GM12878 (cell line): Measurements from ENCODE around the gene ARMC2. TPM values are rescaled to one million over a fixed set of nuclear protein-coding genes. Genes with fewer than 3 reads are reported as not detected.

Experiments used
- ATAC-seq: fragments of 200-7000 bp; cut with Tn5 transposase; 3 replicates; pipeline ENCODE4 v1.9.1; 2020; ENCODE audit warnings: mild to moderate bottlenecking, moderate library complexity
- BruUV-seq: library from RNA; stranded (reverse); fragments of 400-500 nt; replicated peaks from 2 replicates; lab custom pipeline; 2021; lab: Mats Ljungman, UMichigan
- CTCF ChIA-PET: fragments of 300-600 bp; sonication (Branson Sonifier 250); formaldehyde crosslinking; extraction: SDS; loops from one replicate; lab custom pipeline; 2021; ENCODE audit warnings: inconsistent platforms; lab: Yijun Ruan, JAX
- POLR2A ChIA-PET: fragments of 350-600 bp; formaldehyde crosslinking; extraction: SDS; loops from one replicate; lab custom pipeline; 2021; ENCODE audit warnings: inconsistent platforms; lab: Charles Lee
- RAD21 ChIA-PET: fragments of 300-600 bp; sonication (Branson Sonifier 250); formaldehyde crosslinking; loops from one replicate; lab custom pipeline; 2023; ENCODE audit warnings: antibody characterized with exemption; ENCODE audit not compliant: unreplicated experiment; lab: Charles Lee
- SMC1A ChIA-PET: fragments of 300-600 bp; sonication (Branson Sonifier 250); formaldehyde crosslinking; loops from one replicate; lab custom pipeline; 2023; ENCODE audit not compliant: unreplicated experiment, uncharacterized antibody; lab: Charles Lee
- DNase-seq: peaks from one replicate; pipeline ENCODE4 v3.0.0-alpha.2; 2011; ENCODE audit warnings: low read depth, low spot score
- FAIRE-seq: peaks from 3 replicates; lab custom pipeline; 2011; peaks lifted over from hg19 to GRCh38; lab: Jason Lieb, UNC
- H2AFZ ChIP-seq: 2 replicates; pipeline ENCODE4 v1.6.0; 2011; ENCODE audit warnings: low read depth, low read length, control low read depth; ENCODE audit not compliant: control insufficient read depth
- H3K27ac ChIP-seq: 2 replicates; pipeline ENCODE4 v1.5.1; 2011; ENCODE audit warnings: control low read depth; ENCODE audit not compliant: control insufficient read depth, insufficient read depth
- H3K27me3 ChIP-seq, 2 experiments: replicated peaks in 1 of 2; 2 replicates each; pipeline versions ENCODE4 v1.6.0 to v1.6.1; 2011; ENCODE audit warnings: low read length in 1 of 2; ENCODE audit not compliant: control insufficient read depth in 2 of 2, insufficient read depth in 2 of 2
- H3K36me3 ChIP-seq, 2 experiments: 2 replicates each; pipeline ENCODE4 v1.5.1; 2011; ENCODE audit warnings: low read length in 1 of 2; ENCODE audit not compliant: control insufficient read depth in 2 of 2, insufficient read depth in 2 of 2
- H3K4me1 ChIP-seq: 2 replicates; pipeline ENCODE4 v1.6.1; 2011; ENCODE audit warnings: mild to moderate bottlenecking, low read length, moderate library complexity, mixed read lengths; ENCODE audit not compliant: control insufficient read depth, insufficient read depth
- H3K4me2 ChIP-seq: 2 replicates; pipeline ENCODE4 v1.6.0; 2011; ENCODE audit warnings: control low read depth; ENCODE audit not compliant: control insufficient read depth, insufficient read depth
- H3K4me3 ChIP-seq: fragments of 200-600 bp; sonication (generic); 2 replicates; pipeline ENCODE4 v1.5.1; 2016
- H3K79me2 ChIP-seq: 2 replicates; pipeline ENCODE4 v1.6.0; 2011; ENCODE audit warnings: low read length; ENCODE audit not compliant: control insufficient read depth, insufficient read depth
- H3K9ac ChIP-seq: 2 replicates; pipeline ENCODE4 v1.8.0; 2011; ENCODE audit warnings: low read length, control low read depth, mixed read lengths; ENCODE audit not compliant: control insufficient read depth, insufficient read depth
- H3K9me3 ChIP-seq: replicated peaks from 3 replicates; pipeline ENCODE4 v1.5.1; 2011; ENCODE audit warnings: mild to moderate bottlenecking, low read length; ENCODE audit not compliant: control insufficient read depth, insufficient read depth
- H4K20me1 ChIP-seq: 2 replicates; pipeline ENCODE4 v1.6.0; 2011; ENCODE audit not compliant: control insufficient read depth, insufficient read depth
- BHLHE40 ChIP-seq, 2 experiments: fragments of 450-650 bp in 1 of 2; IDR thresholded peaks; 2 replicates each; pipeline ENCODE4 v1.6.1; 2011 to 2017; ENCODE audit warnings: low read depth in 2 of 2, borderline replicate concordance in 1 of 2, improper control_type of control experiment in 1 of 2, low read length in 1 of 2, mild to moderate bottlenecking in 1 of 2
- CHD4 ChIP-seq: fragments of 200-600 bp; sonication (generic); IDR thresholded peaks from 2 replicates; pipeline ENCODE4 v1.6.1; 2016; ENCODE audit warnings: mild to moderate bottlenecking
- JUNB ChIP-seq: IDR thresholded peaks from 2 replicates; pipeline ENCODE4 v1.6.1; 2016; ENCODE audit warnings: antibody characterized with exemption, mild to moderate bottlenecking
- MXI1 ChIP-seq: fragments of 150-350 bp; IDR thresholded peaks from 2 replicates; pipeline ENCODE4 v1.6.1; 2011; ENCODE audit warnings: low read depth, mild to moderate bottlenecking, inconsistent platforms, low read length, improper control_type of control experiment
- PAX5 ChIP-seq: IDR thresholded peaks from 2 replicates; pipeline ENCODE4 v1.6.1; 2011; ENCODE audit warnings: low read depth, low read length, borderline replicate concordance
- POLR2AphosphoS2 ChIP-seq: IDR thresholded peaks from 2 replicates; pipeline ENCODE4 v1.6.1; 2011; ENCODE audit warnings: low read depth, mild to moderate bottlenecking, low read length, improper control_type of control experiment, moderate library complexity
- RUNX3 ChIP-seq: IDR thresholded peaks from 2 replicates; pipeline ENCODE4 v1.6.1; 2012; ENCODE audit warnings: low read length, inconsistent platforms
- STAT1 ChIP-seq: fragments of 450-650 bp; conservative IDR thresholded peaks from 2 replicates; pipeline ENCODE4 v1.6.1; 2014; ENCODE audit warnings: antibody characterized with exemption, mild to moderate bottlenecking
- ZBED1 ChIP-seq: IDR thresholded peaks from 2 replicates; pipeline ENCODE4 v1.6.1; 2016; ENCODE audit warnings: borderline replicate concordance
- ZNF217 ChIP-seq: fragments of 450-650 bp; IDR thresholded peaks from 2 replicates; pipeline ENCODE4 v1.6.1; 2017; ENCODE audit warnings: antibody characterized with exemption, mild to moderate bottlenecking
- ZNF24 ChIP-seq: fragments of 450-650 bp; IDR thresholded peaks from 2 replicates; pipeline ENCODE4 v1.6.1; 2017; ENCODE audit warnings: antibody characterized with exemption, mild to moderate bottlenecking
- ZNF384 ChIP-seq: IDR thresholded peaks from 2 replicates; pipeline ENCODE4 v1.6.1; 2012; ENCODE audit warnings: low read depth, mild to moderate bottlenecking, low read length, improper control_type of control experiment, borderline replicate concordance
- ZSCAN29 ChIP-seq: fragments of 450-650 bp; IDR thresholded peaks from 2 replicates; pipeline ENCODE4 v1.6.1; 2017; ENCODE audit warnings: mild to moderate bottlenecking, moderate library complexity
- WGBS: methylation state at CpG from one replicate; pipeline ENCODE4 v1.1.6; 2016; ENCODE audit warnings: low lambda C conversion rate; ENCODE audit not compliant: insufficient replicate concordance, insufficient coverage; ENCODE audit errors: missing lambda C conversion rate; 5-methylcytosine and 5-hydroxymethylcytosine counted together
- in situ Hi-C: fragments of 300-500 bp; cut with MboI; formaldehyde crosslinking; loops from 9 replicates; pipeline ENCODE4 v1.14.3; 2018; ENCODE audit warnings: mixed read lengths
- intact Hi-C: fragments of 100-400 bp; cut with micrococcal nuclease; formaldehyde crosslinking; loops from one replicate; pipeline ENCODE4 v1.14.2; 2022; ENCODE audit not compliant: unreplicated experiment
- polyA plus RNA-seq, 11 experiments: library from polyadenylated mRNA; depleted of rRNA in 4 of 11; unstranded in 6 of 11; stranded (reverse) in 5 of 11; fragments of >200 nt; fragmentation: Nextera tagmentation in 4 of 11; fragmentation: Illumina TruSeq in 1 of 11; extraction: Ambion mirVana in 4 of 11; extraction: Trizol in 1 of 11; gene quantifications; 1 replicate in 1 of 11; 2 replicates in 10 of 11; pipeline versions ENCODE4 v1.2.1 to v1.2.3, GENCODE V29; 2011 to 2016; ENCODE audit warnings: inconsistent platforms in 2 of 11, missing spikeins in 2 of 11, low read depth in 1 of 11
- total RNA-seq, 4 experiments: library from RNA; depleted of rRNA in 3 of 4; stranded (reverse); fragments of >200 nt in 3 of 4; fragmentation: Illumina TruSeq in 1 of 4; extraction: Trizol in 1 of 4; gene quantifications; 2 replicates each; pipeline versions ENCODE4 v1.2.1 to v1.2.3, GENCODE V29; 2013 to 2021

ARMC2 gene
- total and polyA plus RNA-seq, 10 of the 15 experiments (the other 5 are each of a cell fraction or from before 2014, with no cell fraction given): 0.06 to 0.33 (median 0.21) TPM; not detected in 5

GRCh38 chr6:108820006-108820405 is 28.2 kb upstream of the ARMC2 start:
- H3K27me3 ChIP-seq: no peaks in the 10 kb centered on the region
- H3K9me3 ChIP-seq: peaks cover 5% of the 10 kb centered on the region; the same call in 2 of the 3 replicates
- H4K20me1 ChIP-seq: no peaks in the 10 kb centered on the region; the same call in 1 of the 2 replicates
- intact Hi-C loops: no loop called here
- H3K4me3 ChIP-seq: no peak overlapping the region
- no peak overlapping the region for H2AFZ ChIP-seq
- BruUV-seq: no TSS peak
- RAD21 ChIA-PET: no interaction called here
- H3K9ac ChIP-seq: no peak overlapping the region
- ATAC-seq (no peak), FAIRE-seq (no peak), DNase-seq (no peak)
- CTCF ChIA-PET: interaction anchor here (1.6 kb wide), 1 partner anchor 253 kb away, joined by 3 read pairs; no protein-coding TSS in a partner anchor
- in situ Hi-C loops: no loop called here
- H3K79me2 ChIP-seq: no peaks in the 10 kb centered on the region
- H3K4me2 ChIP-seq: no peak overlapping the region
- POLR2A ChIA-PET: no interaction called here
- H3K27ac ChIP-seq: no peak overlapping the region
- H3K4me1 ChIP-seq: no peaks in the 10 kb centered on the region
- H3K36me3 ChIP-seq: no peaks in the 10 kb centered on the region
- SMC1A ChIA-PET: no interaction called here
- TF ChIP-seq ZNF384 (no peak), JUNB (no peak), ZBED1 (no peak), CHD4 (no peak), PAX5 (no peak), STAT1 (no peak), ZNF24 (no peak), BHLHE40 (IDR thresholded peaks at IDR 0.05; ENCODE audit: borderline replicate concordance in 1 of 2, low read depth in 2 of 2, low read length in 1 of 2) (no peak), POLR2AphosphoS2 (no peak), ZSCAN29 (no peak), ZNF217 (no peak), MXI1 (no peak), RUNX3 (no peak)
- WGBS: 10% methylated on average over 3 of the region's 3 CpGs
